H1 (cell line): ENCODE measurements around the gene GOLIM4. TPM values are rescaled to one million over a fixed set of nuclear protein-coding genes. Genes with fewer than 3 reads are reported as not detected.

Source experiments
- CTCF ChIA-PET: fragments of 300-600 bp; sonication (Branson Sonifier 250); formaldehyde crosslinking; loops from one replicate; lab custom pipeline; 2021; ENCODE audit not compliant: partially characterized antibody; lab: Charles Lee
- POLR2A ChIA-PET: fragments of 300-600 bp; sonication (Branson Sonifier 250); formaldehyde crosslinking; loops from one replicate; lab custom pipeline; 2021; ENCODE audit warnings: inconsistent platforms; ENCODE audit not compliant: partially characterized antibody; lab: Charles Lee
- DNase-seq, 2 experiments: peaks; one replicate each; pipeline versions ENCODE4 v3.0.0 to v3.0.0-alpha.2; 2010 to 2022; ENCODE audit warnings: low spot score in 2 of 2, low read depth in 1 of 2, mixed read lengths in 1 of 2
- FAIRE-seq: peaks from 2 replicates; lab custom pipeline; 2011; peaks lifted over from hg19 to GRCh38; lab: Jason Lieb, UNC
- H2AFZ ChIP-seq: 2 replicates; pipeline ENCODE4 v1.8.1; 2012; ENCODE audit warnings: low read length, inconsistent platforms
- H2AK5ac ChIP-seq: 2 replicates; pipeline ENCODE4 v1.6.1; 2013; ENCODE audit warnings: low read depth, low read length
- H2BK120ac ChIP-seq: replicated peaks from 2 replicates; pipeline ENCODE3; 2013; ENCODE audit warnings: low read depth, low read length, inconsistent platforms
- H2BK12ac ChIP-seq: 2 replicates; pipeline ENCODE4 v1.6.1; 2013; ENCODE audit warnings: low read depth, low read length
- H2BK15ac ChIP-seq: 2 replicates; pipeline ENCODE4 v1.6.1; 2013; ENCODE audit warnings: low read length
- H2BK20ac ChIP-seq: 2 replicates; pipeline ENCODE4 v1.6.1; 2013; ENCODE audit warnings: low read length
- H2BK5ac ChIP-seq: 2 replicates; pipeline ENCODE4 v1.6.1; 2013; ENCODE audit warnings: low read depth, low read length
- H3K14ac ChIP-seq: 2 replicates; pipeline ENCODE4 v1.6.1; 2013; ENCODE audit warnings: inconsistent platforms; ENCODE audit not compliant: insufficient read length
- H3K18ac ChIP-seq: 2 replicates; pipeline ENCODE4 v1.6.1; 2013; ENCODE audit warnings: low read length; ENCODE audit errors: extremely low read depth
- H3K23ac ChIP-seq: 2 replicates; pipeline ENCODE4 v1.6.1; 2013; ENCODE audit warnings: inconsistent platforms; ENCODE audit not compliant: insufficient read length
- H3K23me2 ChIP-seq: 2 replicates; pipeline ENCODE4 v1.6.1; 2013; ENCODE audit warnings: low read depth, low read length
- H3K27ac ChIP-seq: 2 replicates; pipeline ENCODE4 v1.6.1; 2011; ENCODE audit warnings: low read depth, low read length, inconsistent platforms
- H3K27me3 ChIP-seq, 4 experiments: replicated peaks in 1 of 4; 1 replicate in 1 of 4; 2 replicates in 3 of 4; pipeline versions ENCODE4 v1.6.1 to v1.8.1; 2011 to 2013; ENCODE audit warnings: low read length in 3 of 4, mild to moderate bottlenecking in 3 of 4, inconsistent platforms in 2 of 4, mixed read lengths in 2 of 4, moderate library complexity in 1 of 4; ENCODE audit not compliant: control insufficient read depth in 3 of 4, insufficient read depth in 3 of 4; ENCODE audit errors: extremely low read depth in 1 of 4
- H3K36me3 ChIP-seq, 4 experiments: 2 replicates each; pipeline versions ENCODE4 v1.6.1 to v1.8.1; 2011 to 2013; ENCODE audit warnings: mild to moderate bottlenecking in 4 of 4, low read length in 3 of 4, moderate library complexity in 2 of 4, control low read depth in 1 of 4, inconsistent platforms in 1 of 4; ENCODE audit not compliant: insufficient read depth in 4 of 4, control insufficient read depth in 2 of 4
- H3K4ac ChIP-seq: replicated peaks from 2 replicates; pipeline ENCODE3; 2013; ENCODE audit warnings: low read length, low read depth, mixed read lengths, inconsistent platforms; ENCODE audit not compliant: insufficient read length
- H3K4me1 ChIP-seq, 4 experiments: replicated peaks in 1 of 4; 1 replicate in 1 of 4; 2 replicates in 3 of 4; pipeline versions ENCODE4 v1.6.1 to v1.8.1; 2011 to 2013; ENCODE audit warnings: low read length in 3 of 4, inconsistent platforms in 2 of 4, mixed read lengths in 1 of 4; ENCODE audit not compliant: insufficient read depth in 4 of 4, control insufficient read depth in 3 of 4
- H3K4me2 ChIP-seq, 2 experiments: 2 replicates each; pipeline versions ENCODE4 v1.6.1 to v1.8.1; 2011 to 2013; ENCODE audit warnings: low read depth in 2 of 2, low read length in 2 of 2, control low read depth in 1 of 2, inconsistent platforms in 1 of 2, mild to moderate bottlenecking in 1 of 2; ENCODE audit not compliant: insufficient read depth in 1 of 2
- H3K4me3 ChIP-seq, 4 experiments: fragments of 200-600, 300-600 bp in 1 of 4; sonication (generic), shearing (Covaris generic), sonication (Bioruptor Twin) in 1 of 4; 2 replicates each; pipeline versions ENCODE4 v1.5.1 to v1.8.1; 2011 to 2016; ENCODE audit warnings: low read length in 4 of 4, low read depth in 3 of 4, control low read depth in 2 of 4, inconsistent platforms in 2 of 4, mild to moderate bottlenecking in 2 of 4, mixed read lengths in 1 of 4, moderate library complexity in 1 of 4; ENCODE audit not compliant: insufficient read depth in 2 of 4; ENCODE audit errors: extremely low read depth in 1 of 4
- H3K56ac ChIP-seq: replicated peaks from 2 replicates; pipeline ENCODE3; 2013; ENCODE audit warnings: low read depth, mild to moderate bottlenecking, mixed read lengths, low read length, inconsistent platforms; ENCODE audit not compliant: insufficient read length
- H3K79me1 ChIP-seq: 2 replicates; pipeline ENCODE4 v1.6.1; 2013; ENCODE audit warnings: low read depth, low read length, control low read depth
- H3K79me2 ChIP-seq, 2 experiments: 2 replicates each; pipeline versions ENCODE4 v1.6.1 to v1.8.1; 2012 to 2013; ENCODE audit warnings: low read length in 2 of 2, mild to moderate bottlenecking in 2 of 2, inconsistent platforms in 1 of 2; ENCODE audit not compliant: insufficient read depth in 2 of 2, control insufficient read depth in 1 of 2
- H3K9ac ChIP-seq, 4 experiments: replicated peaks in 1 of 4; 1 replicate in 1 of 4; 2 replicates in 3 of 4; pipeline versions ENCODE4 v1.6.1 to v1.8.1; 2011 to 2013; ENCODE audit warnings: low read depth in 3 of 4, low read length in 3 of 4, control low read depth in 2 of 4, mild to moderate bottlenecking in 2 of 4, moderate library complexity in 2 of 4, inconsistent platforms in 1 of 4; ENCODE audit errors: extremely low read depth in 1 of 4
- H3K9me3 ChIP-seq, 2 experiments: 2 replicates each; pipeline versions ENCODE4 v1.6.1 to v1.8.1; 2012 to 2013; ENCODE audit warnings: mild to moderate bottlenecking in 2 of 2, moderate library complexity in 2 of 2, control low read depth in 1 of 2, inconsistent platforms in 1 of 2, low read depth in 1 of 2, low read length in 1 of 2, mixed read lengths in 1 of 2; ENCODE audit not compliant: insufficient read depth in 2 of 2
- H4K20me1 ChIP-seq, 2 experiments: replicated peaks in 1 of 2; 2 replicates each; pipeline versions ENCODE3 to v1.8.1; 2011 to 2013; ENCODE audit warnings: inconsistent platforms in 2 of 2, low read length in 2 of 2, mild to moderate bottlenecking in 1 of 2; ENCODE audit not compliant: insufficient read depth in 2 of 2, control insufficient read depth in 1 of 2
- H4K5ac ChIP-seq: 2 replicates; pipeline ENCODE4 v1.6.1; 2013; ENCODE audit warnings: low read length, low read depth, mixed read lengths, inconsistent platforms; ENCODE audit not compliant: insufficient read length
- H4K8ac ChIP-seq: 2 replicates; pipeline ENCODE4 v1.8.0; 2013; ENCODE audit warnings: mild to moderate bottlenecking, moderate library complexity, low read length, inconsistent platforms; ENCODE audit not compliant: insufficient read depth; ENCODE audit errors: extremely low read depth
- H4K91ac ChIP-seq: replicated peaks from 2 replicates; pipeline ENCODE3; 2013; ENCODE audit warnings: low read length, mixed read lengths, inconsistent platforms; ENCODE audit not compliant: insufficient read length
- CHD1 ChIP-seq: IDR thresholded peaks from 2 replicates; pipeline ENCODE4 v1.6.1; 2012; ENCODE audit warnings: low read depth, low read length, improper control_type of control experiment
- KDM5A ChIP-seq: fragments of 200-600 bp; IDR thresholded peaks from 2 replicates; pipeline ENCODE4 v1.7.1; 2012; ENCODE audit warnings: mild to moderate bottlenecking, low read length, inconsistent platforms, mixed read lengths
- PHF8 ChIP-seq: fragments of 200-600 bp; sonication (generic); conservative IDR thresholded peaks from 2 replicates; pipeline ENCODE4 v1.7.1; 2012; ENCODE audit warnings: low read depth, mild to moderate bottlenecking, inconsistent platforms, low read length, moderate library complexity
- SIN3A ChIP-seq, 2 experiments: IDR thresholded peaks in 1 of 2; conservative IDR thresholded peaks in 1 of 2; 2 replicates each; pipeline ENCODE4 v1.6.1; 2011 to 2012; ENCODE audit warnings: low read length in 2 of 2, improper control_type of control experiment in 1 of 2, low read depth in 1 of 2, mild to moderate bottlenecking in 1 of 2
- SIRT6 ChIP-seq: IDR thresholded peaks from one replicate; pipeline ENCODE4 v1.7.1; 2012; ENCODE audit warnings: low read length, inconsistent platforms
- SP1 ChIP-seq: IDR thresholded peaks from 2 replicates; pipeline ENCODE4 v1.6.1; 2011; ENCODE audit warnings: low read depth, low read length
- SUZ12 ChIP-seq: fragments of 200-600 bp; sonication (generic); IDR thresholded peaks from 2 replicates; pipeline ENCODE4 v1.6.1; 2012; ENCODE audit warnings: mild to moderate bottlenecking, inconsistent platforms, low read length, moderate library complexity, mixed read lengths
- TAF1 ChIP-seq: IDR thresholded peaks from 2 replicates; pipeline ENCODE4 v1.6.1; 2011; ENCODE audit warnings: mild to moderate bottlenecking, low read depth, low read length
- polyA plus RNA-seq, 7 experiments: library from polyadenylated mRNA; depleted of rRNA in 3 of 7; stranded (reverse) in 5 of 7; unstranded in 2 of 7; fragments of >200 nt in 5 of 7; fragments of 200-250 nt in 2 of 7; gene quantifications; 1 replicate in 5 of 7; 2 replicates in 1 of 7; 4 replicates in 1 of 7; pipeline versions ENCODE4 v1.2.1 to v1.2.3, GENCODE V29; 2011 to 2013; ENCODE audit warnings: missing spikeins in 2 of 7, mixed read lengths in 2 of 7
- total RNA-seq: library from RNA; stranded (reverse); fragmentation: NEBNext Ultra II Directional; extraction: Animal tissue kit (Norgen Biotek cat#: 25700); gene quantifications from 2 replicates; pipeline ENCODE4 v1.2.1, GENCODE V29; 2021
- TF ChIP-seq, protein P1 (sequence below): IDR thresholded peaks from 2 replicates; pipeline ENCODE4 v1.6.1; 2011; ENCODE audit warnings: low read depth, mild to moderate bottlenecking, low read length; ENCODE audit not compliant: insufficient read depth
- TF ChIP-seq, protein P2 (sequence below): IDR thresholded peaks from 2 replicates; pipeline ENCODE4 v1.6.1; 2012; ENCODE audit warnings: inconsistent platforms
- TF ChIP-seq, protein P3 (sequence below): IDR thresholded peaks from 2 replicates; pipeline ENCODE4 v1.6.1; 2012; ENCODE audit warnings: inconsistent platforms

GOLIM4 gene
- total and polyA plus RNA-seq, 2 of the 8 experiments (the other 6 are each of a cell fraction or from before 2014, with no cell fraction given) = 5.6 to 29.7 TPM

- ChIA-PET CTCF (interaction anchor here (1.0 to 3.3 kb wide), 5 partner anchors 9 to 209 kb away, joined by 3 to 12 read pairs (median 3); no protein-coding TSS in a partner anchor), POLR2A (no interaction called here)
- H3K18ac ChIP-seq = no peak overlapping the region
- no peak overlapping the region for H3K4ac ChIP-seq
- H4K5ac ChIP-seq = no peak overlapping the region
- peaks cover 0 to 9% of the 10 kb centered on the region in 2 experiments; a peak in 1 of 4 replicates for H3K79me2 ChIP-seq
- H3K27ac ChIP-seq = no peak overlapping the region
- H3K4me3 ChIP-seq = no peak overlapping the region
- no peaks in the 10 kb centered on the region for H4K20me1 ChIP-seq
- H2AFZ ChIP-seq = no peak overlapping the region
- H2BK15ac ChIP-seq = no peak overlapping the region
- no peak for DNase-seq
- no peaks in the 10 kb centered on the region for H3K4me1 ChIP-seq
- H3K23me2 ChIP-seq = no peaks in the 10 kb centered on the region
- no peak for FAIRE-seq
- H3K23ac ChIP-seq = no peak overlapping the region
- H3K14ac ChIP-seq = no peak overlapping the region
- H3K9me3 ChIP-seq = no peaks in the 10 kb centered on the region
- H4K8ac ChIP-seq = no peak overlapping the region
- H2BK20ac ChIP-seq = no peak overlapping the region
- H3K36me3 ChIP-seq = no peaks in the 10 kb centered on the region
- no peak overlapping the region for H2BK12ac ChIP-seq
- no peak overlapping the region for H3K4me2 ChIP-seq
- no peak overlapping the region for H2AK5ac ChIP-seq
- H4K91ac ChIP-seq = no peak overlapping the region
- H2BK5ac ChIP-seq = no peak overlapping the region
- no peak overlapping the region for H3K9ac ChIP-seq
- H3K27me3 ChIP-seq = no peaks in the 10 kb centered on the region
- H3K56ac ChIP-seq = no peak overlapping the region
- H3K79me1 ChIP-seq = no peaks in the 10 kb centered on the region; the same call in 1 of the 2 replicates
- no peak overlapping the region for H2BK120ac ChIP-seq
- TF ChIP-seq TAF1 (no peak), SUZ12 (no peak), KDM5A (no peak), PHF8 (no peak), SP1 (no peak), SIRT6 (no peak), SIN3A (conservative IDR thresholded peaks at IDR 0.05 in 1 of 2, IDR thresholded peaks at IDR 0.05 in 1 of 2; ENCODE audit: low read depth in 1 of 2, low read length in 2 of 2) (no peak), CHD1 (no peak)
- TF ChIP-seq, protein P1, sequence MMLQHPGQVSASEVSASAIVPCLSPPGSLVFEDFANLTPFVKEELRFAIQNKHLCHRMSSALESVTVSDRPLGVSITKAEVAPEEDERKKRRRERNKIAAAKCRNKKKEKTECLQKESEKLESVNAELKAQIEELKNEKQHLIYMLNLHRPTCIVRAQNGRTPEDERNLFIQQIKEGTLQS = no peak
- TF ChIP-seq, protein P2, sequence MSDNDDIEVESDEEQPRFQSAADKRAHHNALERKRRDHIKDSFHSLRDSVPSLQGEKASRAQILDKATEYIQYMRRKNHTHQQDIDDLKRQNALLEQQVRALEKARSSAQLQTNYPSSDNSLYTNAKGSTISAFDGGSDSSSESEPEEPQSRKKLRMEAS = no peak
- TF ChIP-seq, protein P3, sequence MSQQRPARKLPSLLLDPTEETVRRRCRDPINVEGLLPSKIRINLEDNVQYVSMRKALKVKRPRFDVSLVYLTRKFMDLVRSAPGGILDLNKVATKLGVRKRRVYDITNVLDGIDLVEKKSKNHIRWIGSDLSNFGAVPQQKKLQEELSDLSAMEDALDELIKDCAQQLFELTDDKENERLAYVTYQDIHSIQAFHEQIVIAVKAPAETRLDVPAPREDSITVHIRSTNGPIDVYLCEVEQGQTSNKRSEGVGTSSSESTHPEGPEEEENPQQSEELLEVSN = no peak
Measured at GRCh38 chr3:168063122-168063521, 32.6 kb downstream of the GOLIM4 start.
